22Rv1 (cell line): ENCODE data around the gene SMC6.

Experiments used
- H3K27ac ChIP-seq: fragments of 450-650 bp; 2 replicates; pipeline ENCODE4 v1.5.1; 2017
- ZFX ChIP-seq: fragments of 450-650 bp; IDR thresholded peaks from 2 replicates; pipeline ENCODE4 v1.6.1; 2017; ENCODE audit warnings: antibody characterized with exemption, borderline replicate concordance
- TF ChIP-seq, protein P1 (sequence below): fragments of 450-650 bp; IDR thresholded peaks from 2 replicates; pipeline ENCODE4 v1.5.1; 2017; ENCODE audit warnings: mild to moderate bottlenecking

The SMC6 gene

DNA sequence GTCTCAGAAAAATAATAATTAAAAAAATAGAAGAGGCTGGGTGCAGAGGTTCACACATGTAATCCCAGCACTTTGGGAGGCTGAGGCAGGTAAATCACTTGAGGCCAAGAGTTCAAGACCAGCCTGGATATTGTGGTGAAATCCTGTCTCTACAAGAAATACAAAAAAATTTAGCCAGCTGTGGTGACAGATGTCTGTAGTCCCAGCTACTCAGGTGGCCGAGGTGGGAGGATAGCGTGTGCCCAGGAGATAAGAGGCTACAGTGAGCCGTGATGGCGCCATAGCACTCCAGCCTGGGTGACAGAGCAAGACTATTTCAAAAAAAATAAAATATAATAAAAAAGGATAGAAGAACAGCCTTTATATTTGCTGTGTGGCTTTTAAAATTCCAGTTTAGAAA lies 35.9 kb downstream of the SMC6 start:
- no peak overlapping the region for H3K27ac ChIP-seq
- TF ChIP-seq, protein P1, sequence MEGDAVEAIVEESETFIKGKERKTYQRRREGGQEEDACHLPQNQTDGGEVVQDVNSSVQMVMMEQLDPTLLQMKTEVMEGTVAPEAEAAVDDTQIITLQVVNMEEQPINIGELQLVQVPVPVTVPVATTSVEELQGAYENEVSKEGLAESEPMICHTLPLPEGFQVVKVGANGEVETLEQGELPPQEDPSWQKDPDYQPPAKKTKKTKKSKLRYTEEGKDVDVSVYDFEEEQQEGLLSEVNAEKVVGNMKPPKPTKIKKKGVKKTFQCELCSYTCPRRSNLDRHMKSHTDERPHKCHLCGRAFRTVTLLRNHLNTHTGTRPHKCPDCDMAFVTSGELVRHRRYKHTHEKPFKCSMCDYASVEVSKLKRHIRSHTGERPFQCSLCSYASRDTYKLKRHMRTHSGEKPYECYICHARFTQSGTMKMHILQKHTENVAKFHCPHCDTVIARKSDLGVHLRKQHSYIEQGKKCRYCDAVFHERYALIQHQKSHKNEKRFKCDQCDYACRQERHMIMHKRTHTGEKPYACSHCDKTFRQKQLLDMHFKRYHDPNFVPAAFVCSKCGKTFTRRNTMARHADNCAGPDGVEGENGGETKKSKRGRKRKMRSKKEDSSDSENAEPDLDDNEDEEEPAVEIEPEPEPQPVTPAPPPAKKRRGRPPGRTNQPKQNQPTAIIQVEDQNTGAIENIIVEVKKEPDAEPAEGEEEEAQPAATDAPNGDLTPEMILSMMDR, result no peak
- TF ChIP-seq ZFX, result no peak

- H3K27ac ChIP-seq, result no peak overlapping the region
Measured at GRCh38 chr2:17713291-17713690, 40.3 kb downstream of the SMC6 start.

GRCh38 chr2:17710547-17711248 lies 42.9 kb downstream of the SMC6 start:
- no peak overlapping the region for H3K27ac ChIP-seq
- no peak for TF ChIP-seq ZFX
- TF ChIP-seq, protein P1, result no peak

More at GRCh38 chr2:17713291-17713690, 40.3 kb downstream of the SMC6 start:
- TF ChIP-seq ZFX, result no peak
- TF ChIP-seq, protein P1, result no peak

- TF ChIP-seq, protein P1, result no peak
- no peak for TF ChIP-seq ZFX
- no peak overlapping the region for H3K27ac ChIP-seq
Measured at GRCh38 chr2:17709897-17710296, 43.7 kb downstream of the SMC6 start.

GRCh38 chr2:17708501-17708900 lies 45.1 kb downstream of the SMC6 start:
- H3K27ac ChIP-seq, result no peak overlapping the region
- TF ChIP-seq ZFX, result no peak
- TF ChIP-seq, protein P1, result no peak

GRCh38 chr2:17706845-17707244 lies 46.8 kb downstream of the SMC6 start:
- no peak for TF ChIP-seq ZFX
- TF ChIP-seq, protein P1, result no peak
- H3K27ac ChIP-seq, result no peak overlapping the region

DNA sequence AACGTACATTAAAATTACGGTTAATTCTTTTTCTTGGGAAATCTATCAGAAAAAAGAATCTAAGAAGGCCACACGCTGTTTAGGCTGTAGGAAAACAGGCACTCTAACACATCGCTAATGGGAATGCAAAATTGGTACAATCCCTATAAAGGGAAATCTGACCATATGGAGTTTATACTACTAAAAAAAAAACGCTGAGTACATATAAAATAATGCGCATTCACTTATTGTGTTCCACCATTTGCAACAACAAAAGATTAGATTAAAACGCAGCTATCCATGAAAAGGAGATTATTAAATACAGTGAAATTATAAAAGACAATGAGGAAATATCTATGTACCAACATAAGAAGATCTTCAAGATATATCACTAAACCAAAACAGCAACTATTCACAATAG lies 62.8 kb downstream of the SMC6 start:
- H3K27ac ChIP-seq, result no peak overlapping the region
- TF ChIP-seq ZFX, result no peak
- TF ChIP-seq, protein P1, result no peak
